CD4-positive, alpha-beta T cell treated with Interleukin-6 for 4 hours (primary cell): ENCODE measurements around the gene PPP1R3C.

Source experiments
- DNase-seq: peaks from one replicate; pipeline ENCODE4 v3.0.0-alpha.2; 2020; ENCODE audit warnings: mixed read lengths

PPP1R3C gene

GRCh38 chr10:91598211-91598977, 34.5 kb downstream of the PPP1R3C start:
- DNase-seq, result no peak

GRCh38 chr10:91597197-91597881, 35.5 kb downstream of the PPP1R3C start:
- no peak for DNase-seq

GRCh38 chr10:91596825-91597196, 36.1 kb downstream of the PPP1R3C start:
- no peak for DNase-seq

GRCh38 chr10:91593834-91594233, 39.0 kb downstream of the PPP1R3C start:
- no peak for DNase-seq

GRCh38 chr10:91593366-91593765, 39.5 kb downstream of the PPP1R3C start:
- DNase-seq, result no peak

GRCh38 chr10:91592266-91592975, 40.5 kb downstream of the PPP1R3C start:
- DNase-seq, result no peak

- DNase-seq, result no peak
Measured at GRCh38 chr10:91591797-91592174, 41.1 kb downstream of the PPP1R3C start.

- no peak for DNase-seq
Measured at GRCh38 chr10:91590904-91591796, 41.7 kb downstream of the PPP1R3C start.

- no peak for DNase-seq
Measured at GRCh38 chr10:91590142-91590903, 42.5 kb downstream of the PPP1R3C start.

- DNase-seq, result no peak
Measured at GRCh38 chr10:91589658-91590035, 43.2 kb downstream of the PPP1R3C start.

- DNase-seq, result no peak
Measured at GRCh38 chr10:91589015-91589657, 43.7 kb downstream of the PPP1R3C start.

GRCh38 chr10:91587710-91588638, 44.9 kb downstream of the PPP1R3C start:
- no peak for DNase-seq

- no peak for DNase-seq
Measured at GRCh38 chr10:91582153-91582554, 50.7 kb downstream of the PPP1R3C start.

GRCh38 chr10:91579329-91579985, 53.4 kb downstream of the PPP1R3C start:
- no peak for DNase-seq
